Stimulated activated naive CD8-positive, alpha-beta T cell treated with anti-CD3 and anti-CD28 coated beads, Interleukin-15, Interleukin-2, amounts not matched to agents 100 ng/mL and 50 ng/mL, for 24 hours (primary cell): Measurements from ENCODE around the gene NDUFS7.

Experiments
- H3K27ac Mint-ChIP-seq: one replicate; pipeline ENCODE4 v1.8.0; 2021; ENCODE audit warnings: mild to moderate bottlenecking, mixed read lengths
- H3K27me3 Mint-ChIP-seq: one replicate; pipeline ENCODE4 v1.8.0; 2021; ENCODE audit warnings: mixed read lengths
- H3K36me3 Mint-ChIP-seq: one replicate; pipeline ENCODE4 v1.8.0; 2021; ENCODE audit warnings: low read depth, mixed read lengths
- H3K4me1 Mint-ChIP-seq: one replicate; pipeline ENCODE4 v1.8.0; 2021; ENCODE audit warnings: low read depth, mixed read lengths
- H3K4me3 Mint-ChIP-seq: one replicate; pipeline ENCODE4 v1.8.0; 2021; ENCODE audit warnings: mild to moderate bottlenecking, mixed read lengths
- H3K9me3 Mint-ChIP-seq: one replicate; pipeline ENCODE4 v1.8.0; 2021; ENCODE audit warnings: mixed read lengths

NDUFS7 gene

DNA sequence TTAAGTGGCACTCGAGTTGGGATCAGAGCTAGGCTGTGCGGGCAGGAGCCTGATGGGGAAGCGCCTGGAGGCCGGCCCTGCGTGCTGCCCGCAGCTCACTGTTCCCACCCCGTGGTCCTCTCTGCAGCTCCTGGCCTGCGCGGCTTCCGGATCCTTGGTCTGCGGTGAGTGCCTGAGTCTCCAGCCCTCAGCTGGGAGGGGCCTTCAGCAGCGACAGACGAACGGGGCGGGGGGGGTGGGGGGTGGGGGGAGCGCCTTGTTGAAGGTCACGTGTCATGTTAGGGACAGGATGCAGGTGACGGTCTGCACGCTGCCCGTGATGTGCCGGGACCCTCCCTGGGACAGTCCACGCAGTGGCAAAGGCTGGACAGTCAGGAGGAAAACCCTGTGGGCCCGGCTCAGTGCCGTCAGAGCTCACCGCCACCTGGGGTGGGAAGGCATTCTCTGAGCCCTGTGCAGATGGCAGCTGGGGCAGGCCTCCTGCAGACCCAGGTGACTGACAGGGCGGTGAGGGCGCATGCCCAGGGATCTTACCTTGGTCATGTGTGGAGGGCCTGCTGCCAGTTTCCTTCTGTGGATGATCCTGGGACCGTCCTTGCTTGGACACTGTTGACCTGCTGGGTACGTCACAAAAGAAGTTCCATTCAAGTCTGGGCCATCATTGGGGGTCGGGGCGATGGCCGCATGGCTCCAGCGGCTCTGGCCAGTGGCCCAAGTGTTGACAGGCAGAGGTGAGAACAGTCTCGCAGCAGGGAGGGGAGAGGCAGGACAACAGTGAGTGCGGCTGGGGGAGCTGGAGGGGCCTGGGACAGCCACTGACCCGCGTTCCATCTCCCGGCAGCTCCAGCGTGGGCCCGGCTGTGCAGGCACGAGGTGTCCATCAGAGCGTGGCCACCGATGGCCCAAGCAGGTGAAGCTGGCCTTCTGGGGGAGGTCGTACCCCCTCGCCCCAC, 4.3 kb downstream of the NDUFS7 start:
- Mint-ChIP-seq H3K9me3 (no peaks in the 10 kb centered on the region), H3K27me3 (peaks cover 4% of the 10 kb centered on the region), H3K36me3 (peaks cover 36% of the 10 kb centered on the region), H3K4me1 (peaks cover 15% of the 10 kb centered on the region), H3K27ac (no peak overlapping the region), H3K4me3 (no peak overlapping the region)

DNA sequence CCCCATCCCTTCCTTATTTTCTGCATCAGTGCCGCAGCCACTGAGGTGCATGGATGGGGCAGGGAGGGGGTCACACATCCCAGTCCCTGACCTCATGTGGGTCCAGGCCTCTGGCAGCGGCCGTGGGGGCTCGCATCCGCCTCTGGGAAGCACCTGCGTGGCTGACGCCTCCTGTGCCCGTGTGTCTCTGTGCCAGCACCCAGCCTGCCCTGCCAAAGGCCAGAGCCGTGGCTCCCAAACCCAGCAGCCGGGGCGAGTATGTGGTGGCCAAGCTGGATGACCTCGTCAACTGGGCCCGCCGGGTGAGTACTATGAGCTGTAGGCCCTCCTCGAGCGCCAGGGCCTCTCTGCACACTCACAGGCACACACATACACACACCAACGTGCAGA, 4.9 kb downstream of the NDUFS7 start:
- H3K4me1 Mint-ChIP-seq, result peaks cover 9% of the 10 kb centered on the region
- H3K36me3 Mint-ChIP-seq, result peaks cover 30% of the 10 kb centered on the region
- no peak overlapping the region for H3K27ac Mint-ChIP-seq
- H3K4me3 Mint-ChIP-seq, result no peak overlapping the region
- no peaks in the 10 kb centered on the region for H3K9me3 Mint-ChIP-seq
- no peaks in the 10 kb centered on the region for H3K27me3 Mint-ChIP-seq

GRCh38 chr19:1389033-1389940, 5.6 kb downstream of the NDUFS7 start:
- peaks cover 30% of the 10 kb centered on the region for H3K36me3 Mint-ChIP-seq
- no peaks in the 10 kb centered on the region for H3K27me3 Mint-ChIP-seq
- no peak overlapping the region for H3K27ac Mint-ChIP-seq
- H3K9me3 Mint-ChIP-seq, result no peaks in the 10 kb centered on the region
- peaks cover 8% of the 10 kb centered on the region for H3K4me1 Mint-ChIP-seq
- no peak overlapping the region for H3K4me3 Mint-ChIP-seq

GRCh38 chr19:1390890-1391423, 7.2 kb downstream of the NDUFS7 start:
- no peaks in the 10 kb centered on the region for H3K27me3 Mint-ChIP-seq
- H3K27ac Mint-ChIP-seq, result no peak overlapping the region
- peaks cover 30% of the 10 kb centered on the region for H3K36me3 Mint-ChIP-seq
- no peaks in the 10 kb centered on the region for H3K9me3 Mint-ChIP-seq
- no peaks in the 10 kb centered on the region for H3K4me1 Mint-ChIP-seq
- H3K4me3 Mint-ChIP-seq, result no peak overlapping the region

DNA sequence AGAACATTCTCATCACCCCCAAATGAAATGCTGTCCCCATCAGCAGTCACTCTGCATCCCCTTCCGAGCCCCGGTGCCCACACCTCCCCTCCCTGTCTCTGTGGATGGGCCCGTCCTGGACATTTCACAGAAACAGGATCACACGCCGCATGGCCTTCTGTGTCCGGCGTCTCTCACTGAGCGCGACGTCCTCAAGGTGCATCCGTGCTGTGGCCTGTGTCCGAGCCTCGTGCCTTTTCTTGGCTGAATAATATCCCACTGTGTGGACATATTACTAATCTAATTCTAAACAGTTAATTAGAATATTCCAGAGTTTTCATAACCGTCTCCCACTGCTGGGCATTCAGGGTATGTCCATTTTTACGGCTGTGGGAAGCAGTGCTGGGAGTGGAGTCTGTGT, 8.7 kb downstream of the NDUFS7 start:
- no peaks in the 10 kb centered on the region for H3K4me1 Mint-ChIP-seq
- H3K4me3 Mint-ChIP-seq, result no peak overlapping the region
- H3K36me3 Mint-ChIP-seq, result peaks cover 30% of the 10 kb centered on the region
- no peaks in the 10 kb centered on the region for H3K27me3 Mint-ChIP-seq
- H3K27ac Mint-ChIP-seq, result no peak overlapping the region
- no peaks in the 10 kb centered on the region for H3K9me3 Mint-ChIP-seq

DNA sequence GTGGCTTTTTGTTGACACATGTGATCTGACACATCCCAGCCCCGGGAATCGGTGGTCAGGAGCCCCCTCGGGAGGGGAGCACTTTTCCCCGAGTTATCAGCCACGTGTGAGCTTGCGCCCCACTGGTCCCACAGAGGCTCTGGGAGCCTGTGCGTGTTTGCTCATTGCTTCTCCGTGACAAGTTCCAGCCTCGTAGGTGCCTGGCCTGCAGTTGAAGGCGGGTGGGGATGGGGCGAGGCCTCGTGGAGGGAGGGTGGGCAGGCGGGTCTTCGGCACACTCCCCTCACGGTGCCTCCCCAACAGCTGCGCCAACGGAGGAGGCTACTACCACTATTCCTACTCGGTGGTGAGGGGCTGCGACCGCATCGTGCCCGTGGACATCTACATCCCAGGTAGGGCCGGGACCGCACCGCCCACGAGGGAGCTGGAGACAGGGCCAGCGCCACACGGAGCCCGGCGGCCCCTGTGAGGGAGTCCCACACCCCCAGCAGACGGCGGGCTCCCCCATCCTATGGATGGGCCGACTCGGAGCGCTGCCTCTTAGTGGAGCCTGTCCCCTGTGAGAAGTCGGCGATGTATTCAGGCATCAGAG, 9.3 kb downstream of the NDUFS7 start:
- Mint-ChIP-seq H3K4me3 (no peak overlapping the region), H3K36me3 (peaks cover 29% of the 10 kb centered on the region), H3K9me3 (no peaks in the 10 kb centered on the region), H3K27ac (no peak overlapping the region), H3K27me3 (no peaks in the 10 kb centered on the region), H3K4me1 (no peaks in the 10 kb centered on the region)

DNA sequence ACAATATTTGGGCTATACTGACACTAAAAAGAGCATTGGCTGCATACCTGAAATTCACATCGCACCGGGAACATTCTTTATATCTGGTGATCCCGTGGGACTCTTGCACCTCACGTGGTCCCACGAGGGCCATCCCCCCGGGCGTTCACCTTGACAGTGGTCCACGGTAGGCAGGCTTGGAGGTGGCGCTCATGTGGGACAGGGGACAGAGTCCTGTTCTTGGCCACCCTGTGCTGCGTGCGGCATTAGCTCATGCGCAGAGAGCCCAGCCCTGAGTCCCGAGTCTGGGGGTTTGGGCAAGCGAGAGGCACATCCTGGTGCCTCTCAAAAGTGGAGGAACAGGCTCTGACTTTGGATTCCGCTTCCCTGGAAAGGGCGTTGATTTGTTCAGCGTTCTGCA, 10.1 kb downstream of the NDUFS7 start:
- Mint-ChIP-seq H3K9me3 (no peaks in the 10 kb centered on the region), H3K27me3 (no peaks in the 10 kb centered on the region), H3K27ac (no peak overlapping the region), H3K4me1 (no peaks in the 10 kb centered on the region), H3K36me3 (peaks cover 26% of the 10 kb centered on the region), H3K4me3 (no peak overlapping the region)

DNA sequence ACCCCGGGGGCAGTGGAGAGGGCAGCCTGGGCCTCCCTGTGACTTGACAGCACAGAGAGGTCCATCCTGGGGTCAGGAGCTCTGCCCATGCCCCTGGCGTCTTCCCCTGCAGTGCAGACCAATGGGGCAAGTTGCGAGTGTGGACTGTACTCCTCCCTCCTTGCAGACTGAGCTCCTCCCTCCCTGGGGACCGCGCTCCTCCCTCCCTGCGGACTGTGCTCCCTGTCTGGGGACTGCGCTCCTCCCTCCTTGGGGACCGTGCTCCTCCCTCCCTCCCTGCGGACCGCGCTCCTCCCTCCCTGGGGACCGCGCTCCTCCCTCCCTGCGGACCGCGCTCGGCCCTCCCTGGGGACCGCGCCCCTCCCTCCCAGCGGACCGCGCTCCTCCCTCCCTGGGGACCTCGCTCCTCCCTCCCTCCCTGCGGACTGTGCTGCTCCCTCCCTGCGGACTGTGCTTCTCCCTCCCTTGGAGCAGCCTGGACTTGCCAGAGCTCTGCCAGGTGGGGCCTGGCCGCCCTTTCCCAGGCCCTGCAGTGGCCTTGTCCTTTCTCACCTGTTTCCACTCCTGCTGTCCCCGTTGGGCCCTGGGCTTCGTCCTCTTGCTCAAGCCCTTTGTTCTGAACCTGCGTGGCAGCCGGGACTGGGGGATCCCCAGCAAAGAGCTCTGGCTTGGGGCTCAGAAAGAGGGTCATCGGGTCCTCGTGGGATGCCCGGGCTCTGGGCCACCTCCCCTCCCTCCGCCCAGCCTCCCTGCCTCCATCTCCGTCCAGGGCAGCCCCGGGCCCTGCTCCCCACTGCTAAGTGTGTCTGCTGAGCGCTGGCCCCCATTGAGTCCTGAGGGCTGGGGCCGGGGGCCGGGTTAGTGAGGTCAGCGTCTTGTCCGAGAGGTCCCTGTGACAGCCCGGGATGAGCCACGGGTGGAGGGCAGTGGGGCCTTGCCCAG, 10.8 kb downstream of the NDUFS7 start:
- Mint-ChIP-seq H3K4me1 (no peaks in the 10 kb centered on the region), H3K27ac (no peak overlapping the region), H3K36me3 (peaks cover 19% of the 10 kb centered on the region), H3K27me3 (no peaks in the 10 kb centered on the region), H3K4me3 (no peak overlapping the region), H3K9me3 (no peaks in the 10 kb centered on the region)

- Mint-ChIP-seq H3K36me3 (peaks cover 12% of the 10 kb centered on the region), H3K27me3 (no peaks in the 10 kb centered on the region), H3K27ac (no peak overlapping the region), H3K4me1 (no peaks in the 10 kb centered on the region), H3K4me3 (no peak overlapping the region), H3K9me3 (no peaks in the 10 kb centered on the region)
Measured at GRCh38 chr19:1395194-1396018, 11.7 kb downstream of the NDUFS7 start.

DNA sequence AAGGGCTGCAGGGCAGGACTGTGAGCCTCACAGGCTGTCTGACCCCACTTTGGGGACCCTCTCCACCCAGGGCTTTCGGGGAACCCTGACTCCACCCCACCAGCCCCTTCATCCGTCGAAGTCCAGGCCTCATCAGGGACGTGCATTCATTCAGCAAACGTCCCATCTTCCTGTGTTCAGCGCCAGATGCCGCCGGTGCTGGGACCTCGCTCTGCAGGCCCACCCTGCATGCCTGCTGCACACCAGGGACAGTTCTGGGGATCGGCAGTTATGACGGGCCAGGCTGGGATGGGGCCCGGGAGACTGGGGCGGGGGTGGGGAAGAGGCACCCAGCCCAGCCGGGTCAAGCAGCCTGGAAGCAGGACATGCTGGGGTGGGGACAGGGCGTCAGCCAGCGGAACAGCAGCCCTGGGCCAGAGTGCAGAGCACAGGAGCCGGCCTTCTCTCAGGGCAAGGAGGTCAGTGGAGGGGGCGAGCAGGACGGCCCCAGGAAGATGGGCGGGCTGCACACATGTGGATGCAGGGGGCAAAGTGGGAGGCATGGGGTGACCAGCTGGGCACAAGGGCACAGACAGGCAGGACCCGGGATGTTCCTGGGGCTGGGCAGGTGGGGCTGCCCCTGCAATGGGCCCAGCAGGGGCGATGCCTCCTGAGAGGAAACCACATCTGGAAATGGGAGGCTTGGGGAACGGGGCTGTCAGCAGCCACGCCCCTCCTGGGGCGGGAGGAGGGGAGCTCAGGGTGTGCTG, 12.5 kb downstream of the NDUFS7 start:
- Mint-ChIP-seq H3K27me3 (no peaks in the 10 kb centered on the region), H3K36me3 (peaks cover 8% of the 10 kb centered on the region)

GRCh38 chr19:1396768-1397679, 13.3 kb downstream of the NDUFS7 start:
- Mint-ChIP-seq H3K9me3 (no peaks in the 10 kb centered on the region), H3K4me1 (no peaks in the 10 kb centered on the region), H3K36me3 (peaks cover 5% of the 10 kb centered on the region), H3K27ac (no peak overlapping the region), H3K27me3 (no peaks in the 10 kb centered on the region), H3K4me3 (no peak overlapping the region)

More for the DNA sequence above, 12.5 kb downstream of the NDUFS7 start:
- H3K27ac Mint-ChIP-seq, result no peak overlapping the region
- H3K9me3 Mint-ChIP-seq, result no peaks in the 10 kb centered on the region
- H3K4me3 Mint-ChIP-seq, result no peak overlapping the region
- no peaks in the 10 kb centered on the region for H3K4me1 Mint-ChIP-seq

DNA sequence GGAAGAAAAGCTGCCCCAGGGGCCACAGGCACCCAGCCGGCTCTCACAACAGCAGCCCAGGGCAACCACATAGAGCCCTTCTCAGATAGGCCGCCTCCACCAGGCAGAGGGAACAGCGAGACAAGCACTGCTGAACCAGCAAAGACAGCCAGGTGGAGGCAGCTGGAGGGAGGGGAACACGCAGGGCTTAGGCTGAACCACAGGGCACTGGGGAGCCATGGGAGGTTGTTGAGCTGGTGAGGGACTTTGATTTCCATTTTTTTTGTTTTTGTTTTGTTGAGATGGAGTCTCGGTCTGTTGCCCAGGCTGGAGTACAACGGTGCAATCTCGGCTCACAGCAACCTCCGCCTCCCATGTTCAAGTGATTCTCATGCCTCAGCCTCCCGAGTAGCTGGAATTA, 14.1 kb downstream of the NDUFS7 start:
- Mint-ChIP-seq H3K4me3 (no peak overlapping the region), H3K27me3 (no peaks in the 10 kb centered on the region), H3K36me3 (no peaks in the 10 kb centered on the region), H3K9me3 (no peaks in the 10 kb centered on the region), H3K27ac (no peak overlapping the region), H3K4me1 (peaks cover 4% of the 10 kb centered on the region)
